Stomach (tissue), 4 donors: Measurements from ENCODE around the gene KRTAP4-12.

Experiments
- CTCF ChIP-seq, 7 experiments: fragments of 450-650 bp in 4 of 7; fragments of 200-600 bp in 3 of 7; sonication (generic) in 3 of 7; IDR thresholded peaks; one replicate each; pipeline ENCODE4 v1.5.1; 2016 to 2019; ENCODE audit warnings: antibody characterized with exemption in 7 of 7, control low read depth in 2 of 7, mild to moderate bottlenecking in 1 of 7
- EP300 ChIP-seq: sonication (generic); formaldehyde crosslinking; IDR thresholded peaks from one replicate; pipeline ENCODE4 v1.6.1; 2017; ENCODE audit warnings: antibody characterized with exemption
- POLR2A ChIP-seq, 4 donors: fragments of 450-650 bp; IDR thresholded peaks; one replicate each; pipeline ENCODE4 v1.6.1; 2016; ENCODE audit warnings: antibody characterized with exemption in 4 of 4, control low read depth in 2 of 4, mild to moderate bottlenecking in 1 of 4, moderate library complexity in 1 of 4
- POLR2AphosphoS5 ChIP-seq, 3 donors: sonication (generic); formaldehyde crosslinking; IDR thresholded peaks; one replicate each; pipeline ENCODE4 v1.6.1; 2016; ENCODE audit warnings: antibody characterized with exemption in 3 of 3

GRCh38 chr17:41144846-41145245 lies 20.9 kb upstream of the KRTAP4-12 start:
- TF ChIP-seq POLR2A (IDR thresholded peaks at IDR 0.05) (no peak), CTCF (IDR thresholded peaks at IDR 0.05) (no peak), POLR2AphosphoS5 (IDR thresholded peaks at IDR 0.05) (no peak), EP300 (no peak)
